ENCODE data around the gene MVB12B.
"Not testable (repeated sequence)": the region's sequence is repeated elsewhere in the genome, so short reads cannot be mapped to it uniquely, and the experiment has no call there.

MVB12B gene

GRCh38 chr9:126528915-126529314, 202.3 kb downstream of the MVB12B start:
- Histone ChIP-seq H3K4me1 (no peaks in the 10 kb centered on the region), H3K9me3 (no peaks in the 10 kb centered on the region), H3K4me3 (no peak overlapping the region), H3K36me3 (replicated peaks) (no peaks in the 10 kb centered on the region), H3K27me3 (ENCODE audit: low read depth) (no peaks in the 10 kb centered on the region)
- DNase-seq (ENCODE audit: low spot score in 2 of 2) = no peak
- in situ Hi-C loops (cut with MboI; ENCODE audit: low sequenced_read_pairs) = no loop called here

- in situ Hi-C loops (cut with MboI; ENCODE audit: low sequenced_read_pairs) = no loop called here
- no peaks in the 10 kb centered on the region for H3K27me3 ChIP-seq (ENCODE audit: low read depth)
- no peak for DNase-seq (ENCODE audit: low spot score in 2 of 2)
- H3K36me3 ChIP-seq (replicated peaks) = no peaks in the 10 kb centered on the region
- H3K4me3 ChIP-seq = no peak overlapping the region
- no peaks in the 10 kb centered on the region for H3K9me3 ChIP-seq
- 0 out of 2 replicates have a peak, but pooled peaks cover 2% of the 10 kb centered on the region for H3K4me1 ChIP-seq
Observed at GRCh38 chr9:126531035-126531571, 204.5 kb downstream of the MVB12B start.

- H3K27me3 ChIP-seq (ENCODE audit: low read depth) = no peaks in the 10 kb centered on the region
Observed at GRCh38 chr9:126531591-126531990, 205.0 kb downstream of the MVB12B start.

GRCh38 chr9:126532019-126532462, 205.4 kb downstream of the MVB12B start:
- H3K9me3 ChIP-seq = no peaks in the 10 kb centered on the region
- no peak for DNase-seq (ENCODE audit: low spot score in 2 of 2)
- H3K4me3 ChIP-seq = no peak overlapping the region
- no peaks in the 10 kb centered on the region for H3K36me3 ChIP-seq (replicated peaks)
- no peaks in the 10 kb centered on the region for H3K27me3 ChIP-seq (ENCODE audit: low read depth)
- H3K4me1 ChIP-seq = 0 out of 2 replicates have a peak, but pooled peaks cover 2% of the 10 kb centered on the region
- in situ Hi-C loops (cut with MboI; ENCODE audit: low sequenced_read_pairs) = no loop called here

More at GRCh38 chr9:126531591-126531990, 205.0 kb downstream of the MVB12B start:
- H3K4me1 ChIP-seq = 0 out of 2 replicates have a peak, but pooled peaks cover 2% of the 10 kb centered on the region
- no peak for DNase-seq (ENCODE audit: low spot score in 2 of 2)
- H3K36me3 ChIP-seq (replicated peaks) = no peaks in the 10 kb centered on the region
- no peaks in the 10 kb centered on the region for H3K9me3 ChIP-seq
- in situ Hi-C loops (cut with MboI; ENCODE audit: low sequenced_read_pairs) = no loop called here
- no peak overlapping the region for H3K4me3 ChIP-seq

DNA sequence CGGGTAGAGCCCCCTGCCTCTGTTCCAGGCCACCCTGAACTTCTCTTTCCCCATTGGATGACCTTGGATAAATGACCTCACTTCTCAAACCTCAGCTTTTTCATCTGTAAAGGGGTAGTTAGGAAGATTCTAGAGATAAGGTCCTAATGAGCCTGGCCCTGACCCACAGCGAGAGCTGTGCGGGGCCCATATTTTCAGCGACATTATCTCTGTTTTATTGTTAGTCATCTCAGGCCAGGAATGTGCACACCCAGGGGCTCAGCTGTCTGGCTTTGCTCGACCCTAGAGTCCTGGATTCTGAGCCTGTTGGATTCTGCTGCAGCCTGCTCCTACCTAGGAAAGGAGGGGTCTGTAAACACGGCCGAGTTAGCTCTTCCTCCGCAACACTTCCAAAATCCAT, 205.9 kb downstream of the MVB12B start:
- Histone ChIP-seq H3K36me3 (replicated peaks) (no peaks in the 10 kb centered on the region), H3K4me3 (no peak overlapping the region), H3K27me3 (ENCODE audit: low read depth) (no peaks in the 10 kb centered on the region), H3K4me1 (0 out of 2 replicates have a peak, but pooled peaks cover 2% of the 10 kb centered on the region), H3K9me3 (no peaks in the 10 kb centered on the region)
- DNase-seq (ENCODE audit: low spot score in 2 of 2) = no peak
- in situ Hi-C loops (cut with MboI; ENCODE audit: low sequenced_read_pairs) = no loop called here

GRCh38 chr9:126532951-126533925, 206.6 kb downstream of the MVB12B start:
- no peaks in the 10 kb centered on the region for H3K9me3 ChIP-seq
- 0 out of 2 replicates have a peak, but pooled peaks cover 2% of the 10 kb centered on the region for H3K4me1 ChIP-seq
- no peaks in the 10 kb centered on the region for H3K36me3 ChIP-seq (replicated peaks)
- H3K27me3 ChIP-seq (ENCODE audit: low read depth) = no peaks in the 10 kb centered on the region
- in situ Hi-C loops (cut with MboI; ENCODE audit: low sequenced_read_pairs) = no loop called here
- no peak for DNase-seq (ENCODE audit: low spot score in 2 of 2)
- H3K4me3 ChIP-seq = no peak overlapping the region

DNA sequence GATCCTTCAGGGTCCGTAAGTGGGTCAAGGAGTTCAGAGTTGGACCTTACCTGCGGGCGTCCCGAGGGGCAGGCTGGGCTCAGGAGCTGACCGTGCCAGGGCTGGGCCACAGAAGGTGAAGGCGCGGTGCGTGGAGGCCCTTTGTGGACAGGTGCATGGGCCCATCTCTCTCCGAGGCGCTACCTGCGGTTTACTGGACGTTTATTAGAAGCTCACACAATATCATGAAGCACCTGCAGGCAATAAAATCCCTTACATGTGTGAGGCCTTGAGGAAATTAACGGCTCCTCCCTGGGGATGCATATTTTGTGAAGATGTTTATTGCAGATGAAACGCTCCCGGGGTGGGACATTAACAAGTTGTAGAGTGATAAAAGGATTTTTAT, 207.3 kb downstream of the MVB12B start:
- Histone ChIP-seq H3K4me1 (0 out of 2 replicates have a peak, but pooled peaks cover 2% of the 10 kb centered on the region), H3K4me3 (no peak overlapping the region), H3K9me3 (no peaks in the 10 kb centered on the region), H3K36me3 (replicated peaks) (no peaks in the 10 kb centered on the region), H3K27me3 (ENCODE audit: low read depth) (no peaks in the 10 kb centered on the region)
- in situ Hi-C loops (cut with MboI; ENCODE audit: low sequenced_read_pairs) = no loop called here
- no peak for DNase-seq (ENCODE audit: low spot score in 2 of 2)

DNA sequence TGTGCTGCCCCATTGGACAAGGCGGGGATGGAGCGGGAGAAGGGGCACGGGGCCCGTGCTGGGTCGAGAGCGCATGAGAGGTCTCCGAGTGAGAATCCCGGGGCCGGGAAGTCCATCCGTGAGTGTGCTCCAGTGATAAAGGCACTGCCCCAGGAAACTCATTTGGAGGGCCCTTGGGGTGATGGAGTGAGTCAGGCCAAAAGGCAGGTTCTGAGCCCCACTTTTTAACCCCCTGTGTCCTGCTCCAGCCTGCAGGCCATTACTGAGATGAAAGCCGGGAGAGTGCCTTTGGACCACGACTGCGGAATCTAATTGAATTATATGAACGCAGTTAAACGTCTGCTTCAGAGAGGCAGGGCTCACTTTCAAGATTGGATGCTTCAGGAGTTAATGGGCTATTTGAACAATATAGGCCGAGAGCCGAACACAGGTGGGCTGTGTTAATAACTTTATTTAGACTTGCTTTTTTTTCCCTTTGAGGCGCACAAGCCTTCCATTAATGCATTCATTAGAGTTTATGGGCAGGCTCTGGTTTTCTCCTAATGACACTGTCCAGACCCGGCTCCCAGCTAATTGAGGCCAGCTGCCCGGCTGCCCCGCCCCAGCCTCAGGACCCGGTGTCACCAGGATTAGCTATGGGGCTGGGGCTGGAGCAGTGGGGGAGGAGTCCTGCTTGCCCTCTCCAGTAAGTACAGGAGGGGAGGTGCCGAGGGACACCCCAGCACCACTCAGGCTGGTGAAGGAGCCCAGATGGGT, 208.0 kb downstream of the MVB12B start:
- Histone ChIP-seq H3K27me3 (ENCODE audit: low read depth) (no peaks in the 10 kb centered on the region), H3K9me3 (no peaks in the 10 kb centered on the region), H3K36me3 (replicated peaks) (no peaks in the 10 kb centered on the region), H3K4me3 (no peak overlapping the region), H3K4me1 (0 out of 2 replicates have a peak, but pooled peaks cover 2% of the 10 kb centered on the region)
- in situ Hi-C loops (cut with MboI; ENCODE audit: low sequenced_read_pairs) = no loop called here
- DNase-seq (ENCODE audit: low spot score in 2 of 2) = peak in 1 of 2 experiments; percentile 39

GRCh38 chr9:126536131-126536530, 209.5 kb downstream of the MVB12B start:
- in situ Hi-C loops (cut with MboI; ENCODE audit: low sequenced_read_pairs) = no loop called here
- DNase-seq (ENCODE audit: low spot score in 2 of 2) = no peak
- Histone ChIP-seq H3K4me3 (no peak overlapping the region), H3K4me1 (0 out of 2 replicates have a peak, but pooled peaks cover 2% of the 10 kb centered on the region), H3K36me3 (replicated peaks) (no peaks in the 10 kb centered on the region), H3K9me3 (no peaks in the 10 kb centered on the region), H3K27me3 (ENCODE audit: low read depth) (no peaks in the 10 kb centered on the region)

DNA sequence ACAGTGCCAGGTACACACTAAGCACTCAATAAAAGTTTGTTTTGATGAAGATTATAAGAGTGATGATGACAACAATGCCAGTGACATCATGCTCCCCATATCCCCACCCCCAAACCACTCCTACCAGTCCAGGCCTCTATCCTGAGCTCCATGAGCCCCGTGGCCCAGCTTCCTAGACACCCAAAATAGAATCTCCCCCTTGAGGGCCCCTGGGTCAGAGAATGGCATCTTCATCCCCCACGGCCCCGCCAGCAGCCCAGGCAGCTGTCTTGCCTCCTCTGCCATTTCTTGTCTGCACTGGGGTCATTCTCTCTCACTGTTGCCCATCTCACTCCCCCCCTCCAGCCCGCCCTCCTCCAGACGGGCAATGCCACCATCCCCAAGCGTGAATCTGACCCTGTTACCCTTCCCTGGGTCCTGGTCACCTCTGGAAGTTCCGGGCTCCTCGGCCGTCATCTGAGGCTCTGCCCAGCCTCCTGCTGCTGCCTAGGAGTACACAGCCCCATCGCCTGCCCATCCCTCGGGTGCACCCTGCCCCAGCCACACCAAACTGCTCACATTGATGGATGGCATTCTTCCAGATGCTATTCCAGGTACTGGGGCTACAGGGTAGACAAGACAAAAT, 210.3 kb downstream of the MVB12B start:
- Histone ChIP-seq H3K9me3 (no peaks in the 10 kb centered on the region), H3K4me1 (0 out of 2 replicates have a peak, but pooled peaks cover 2% of the 10 kb centered on the region), H3K27me3 (ENCODE audit: low read depth) (no peaks in the 10 kb centered on the region), H3K36me3 (replicated peaks) (no peaks in the 10 kb centered on the region), H3K4me3 (no peak overlapping the region)
- DNase-seq (ENCODE audit: low spot score in 2 of 2) = no peak
- in situ Hi-C loops (cut with MboI; ENCODE audit: low sequenced_read_pairs) = no loop called here

DNA sequence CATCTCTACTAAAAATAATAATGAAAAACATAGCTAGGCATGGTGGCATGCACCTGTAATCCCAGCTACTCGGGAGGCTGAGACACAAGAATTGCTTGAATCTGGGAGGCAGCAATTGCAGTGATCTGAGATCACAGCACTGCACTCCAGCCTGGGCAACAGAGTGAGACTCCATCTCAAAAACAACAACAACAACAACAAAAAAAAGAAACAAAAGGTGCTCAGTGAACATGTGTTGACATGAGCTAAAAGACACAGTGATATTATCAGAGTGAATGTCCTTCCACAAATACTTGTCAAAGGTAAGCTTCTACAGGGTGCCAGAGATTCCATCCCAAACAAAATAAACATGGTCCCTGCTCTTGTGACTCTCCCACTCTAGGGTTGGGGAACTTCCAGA, 211.9 kb downstream of the MVB12B start:
- in situ Hi-C loops (cut with MboI; ENCODE audit: low sequenced_read_pairs) = no loop called here
- H3K4me1 ChIP-seq = 0 out of 2 replicates have a peak, but pooled peaks cover 2% of the 10 kb centered on the region
- no peak for DNase-seq (ENCODE audit: low spot score in 2 of 2)
- H3K27me3 ChIP-seq (ENCODE audit: low read depth) = no peaks in the 10 kb centered on the region
- no peak overlapping the region for H3K4me3 ChIP-seq
- no peaks in the 10 kb centered on the region for H3K9me3 ChIP-seq
- no peaks in the 10 kb centered on the region for H3K36me3 ChIP-seq (replicated peaks)

GRCh38 chr9:126540398-126540797, 213.8 kb downstream of the MVB12B start:
- H3K27me3 ChIP-seq (ENCODE audit: low read depth); H3K4me1 ChIP-seq; DNase-seq (ENCODE audit: low spot score in 2 of 2); H3K36me3 ChIP-seq (replicated peaks); H3K9me3 ChIP-seq; in situ Hi-C loops (cut with MboI; ENCODE audit: low sequenced_read_pairs); H3K4me3 ChIP-seq: not testable (repeated sequence)

DNA sequence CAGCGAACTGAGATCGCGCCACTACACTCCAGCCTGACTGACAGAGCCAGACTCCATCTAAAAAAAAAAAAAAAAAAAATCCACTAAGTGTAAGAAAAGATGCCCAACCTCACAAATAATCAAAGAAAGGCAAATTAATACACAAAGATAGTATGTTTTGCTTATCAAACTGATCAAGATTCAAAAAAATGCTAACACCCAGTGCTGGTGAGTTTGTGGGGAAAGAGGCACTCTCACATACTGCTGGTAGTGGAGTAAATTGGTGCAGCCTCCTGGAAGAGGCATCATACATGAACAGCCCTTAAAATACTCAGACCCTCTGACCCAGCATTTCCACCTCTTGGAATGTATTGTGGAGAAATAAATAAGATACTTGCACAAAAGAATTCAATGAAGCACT, 216.9 kb downstream of the MVB12B start:
- Histone ChIP-seq H3K4me3 (no peak overlapping the region), H3K9me3 (no peaks in the 10 kb centered on the region), H3K4me1 (no peaks in the 10 kb centered on the region), H3K36me3 (replicated peaks) (no peaks in the 10 kb centered on the region), H3K27me3 (ENCODE audit: low read depth) (no peaks in the 10 kb centered on the region)
- in situ Hi-C loops (cut with MboI; ENCODE audit: low sequenced_read_pairs) = no loop called here
- no peak for DNase-seq (ENCODE audit: low spot score in 2 of 2)

Measured in HAP-1 (cell line).